NOMO-1 (cell line): ENCODE measurements around the gene PLA1A.

Experiments used
- DNase-seq, 2 experiments: peaks; one replicate each; lab custom pipeline; 2025; ENCODE audit not compliant: unreplicated experiment in 2 of 2; lab: John Stamatoyannopoulos, UW

The PLA1A gene

DNA sequence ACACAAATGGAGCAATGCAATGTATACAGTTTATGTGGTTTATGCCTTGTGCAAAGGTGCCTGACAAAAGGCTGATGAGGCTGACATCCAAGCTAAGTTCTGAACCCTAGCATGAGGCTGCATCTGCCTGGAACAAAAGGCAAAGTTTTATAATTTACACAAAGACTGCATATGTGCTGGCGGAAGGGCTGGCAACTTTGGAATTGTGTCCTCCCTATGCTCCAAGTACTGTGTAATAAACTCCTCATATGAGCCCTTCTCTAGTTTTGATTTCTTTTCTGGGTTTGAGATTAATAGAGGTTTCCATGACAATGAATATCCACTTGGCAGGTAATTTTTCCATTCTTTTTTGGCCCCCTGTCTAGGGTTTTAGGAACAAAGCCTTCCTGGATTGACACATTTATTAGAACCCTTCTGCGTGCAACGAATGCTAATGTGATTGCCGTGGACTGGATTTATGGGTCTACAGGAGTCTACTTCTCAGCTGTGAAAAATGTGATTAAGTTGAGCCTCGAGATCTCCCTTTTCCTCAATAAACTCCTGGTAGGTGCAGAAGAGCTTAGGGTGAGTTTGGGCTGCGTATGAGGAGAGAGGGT, 10.8 kb downstream of the PLA1A start:
- DNase-seq: no peak

DNA sequence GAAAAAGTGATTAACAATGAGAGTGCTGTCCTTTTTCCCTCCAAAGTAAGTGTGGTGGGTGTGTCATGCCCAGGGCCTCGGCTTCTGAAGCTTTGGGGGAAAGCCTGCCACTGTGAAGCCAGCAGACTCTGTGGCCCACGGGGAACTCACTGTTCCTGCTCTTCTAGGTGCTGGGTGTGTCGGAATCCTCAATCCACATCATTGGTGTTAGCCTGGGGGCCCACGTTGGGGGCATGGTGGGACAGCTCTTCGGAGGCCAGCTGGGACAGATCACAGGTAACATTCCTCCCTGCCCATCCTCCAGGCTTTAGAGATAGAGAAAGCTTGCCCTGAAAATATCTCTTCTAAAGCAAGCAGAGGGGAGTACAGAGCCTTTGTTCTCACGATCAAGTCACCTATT, 11.6 kb downstream of the PLA1A start:
- no peak for DNase-seq

DNA sequence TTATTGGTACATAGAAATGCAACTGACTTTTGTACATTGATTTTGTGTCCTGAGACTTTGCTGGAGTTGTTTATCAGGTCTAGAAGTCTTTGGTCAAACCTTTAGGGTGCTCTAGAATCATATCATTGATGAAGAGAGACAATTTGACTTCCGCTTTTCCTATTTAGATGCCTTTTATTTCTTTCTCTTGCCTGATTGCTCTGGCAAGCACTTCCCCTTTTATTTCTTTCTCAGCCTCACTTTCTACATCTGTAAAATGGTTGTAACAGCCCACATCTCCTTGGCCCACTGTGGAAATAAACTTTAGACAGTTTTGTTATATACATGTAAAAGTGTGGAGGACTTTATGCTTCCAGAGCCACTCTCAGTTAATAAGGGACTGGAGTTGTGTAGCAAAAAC, 14.0 kb downstream of the PLA1A start:
- DNase-seq: no peak

DNA sequence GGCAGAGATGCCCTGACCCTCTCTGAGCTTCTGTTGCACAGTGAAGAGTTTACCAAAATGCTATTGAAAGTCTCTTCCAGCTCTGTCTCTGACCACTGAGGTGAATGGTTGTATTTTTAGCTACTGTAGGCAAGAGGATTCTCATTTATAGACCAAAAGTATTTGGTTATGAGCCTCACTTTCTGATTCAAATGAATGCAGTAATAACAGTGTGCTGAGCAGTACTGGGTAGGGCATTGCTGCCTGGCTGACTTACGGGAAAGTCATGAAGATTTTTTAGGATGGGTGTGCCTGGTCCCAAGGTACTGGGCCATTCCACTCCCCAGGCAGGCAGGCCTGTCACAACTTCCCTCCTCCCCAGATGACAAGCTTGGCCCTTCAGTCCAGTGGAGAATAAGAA, 15.5 kb downstream of the PLA1A start:
- no peak for DNase-seq

GRCh38 chr3:119613872-119614271, 16.2 kb downstream of the PLA1A start:
- no peak for DNase-seq

DNA sequence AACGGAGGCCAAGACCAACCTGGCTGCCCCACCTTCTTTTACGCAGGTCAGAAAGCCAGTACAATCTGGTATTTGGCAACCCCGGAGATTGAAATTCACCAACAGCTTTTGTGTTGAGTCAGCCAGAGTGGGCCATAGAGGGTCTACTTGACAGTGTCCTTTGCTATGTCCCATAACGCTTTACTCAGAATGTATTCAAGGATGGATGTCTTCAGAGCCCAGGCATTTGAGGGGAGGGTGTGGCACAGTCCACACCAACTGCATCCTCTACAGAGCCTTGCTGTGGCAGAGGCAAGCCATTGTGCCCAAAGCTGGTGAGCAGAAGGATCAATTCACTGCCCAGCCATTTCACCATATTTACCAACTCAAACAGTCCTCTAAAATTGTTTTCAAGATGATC, 18.4 kb downstream of the PLA1A start:
- DNase-seq: no peak

GRCh38 chr3:119619094-119619493, 21.4 kb downstream of the PLA1A start:
- DNase-seq: no peak

GRCh38 chr3:119620899-119621298, 23.2 kb downstream of the PLA1A start:
- DNase-seq: no peak

- no peak for DNase-seq
These were observed 26.5 kb downstream of the PLA1A start for GRCh38 chr3:119624002-119624720.

GRCh38 chr3:119625451-119626153, 27.9 kb downstream of the PLA1A start:
- DNase-seq: no peak

GRCh38 chr3:119626196-119626595, 28.5 kb downstream of the PLA1A start:
- DNase-seq: no peak

- DNase-seq: peak in 1 of 2 experiments; percentile 4
These were observed 29.8 kb downstream of the PLA1A start for GRCh38 chr3:119627461-119627860.

DNA sequence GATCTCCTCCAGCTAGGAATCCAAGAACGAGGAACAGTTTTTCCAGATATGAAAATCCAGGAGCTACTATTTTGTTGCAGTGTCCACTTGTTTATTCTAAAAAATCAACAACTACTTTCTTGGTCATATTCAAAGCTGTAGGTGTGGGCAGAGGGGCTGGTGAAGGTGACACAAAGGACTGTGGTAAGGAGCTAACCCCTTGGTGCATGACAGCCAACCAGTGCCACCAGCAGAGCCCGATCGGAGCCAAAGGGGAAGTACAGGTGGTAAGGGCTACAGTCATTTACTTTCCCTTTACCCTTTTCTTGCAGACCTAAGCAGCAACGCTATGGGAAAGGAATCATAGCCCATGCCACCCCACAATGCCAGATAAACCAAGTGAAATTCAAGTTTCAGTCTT, 30.7 kb downstream of the PLA1A start:
- DNase-seq: peak in 1 of 2 experiments; percentile 24

GRCh38 chr3:119628816-119629445, 31.2 kb downstream of the PLA1A start:
- no peak for DNase-seq

DNA sequence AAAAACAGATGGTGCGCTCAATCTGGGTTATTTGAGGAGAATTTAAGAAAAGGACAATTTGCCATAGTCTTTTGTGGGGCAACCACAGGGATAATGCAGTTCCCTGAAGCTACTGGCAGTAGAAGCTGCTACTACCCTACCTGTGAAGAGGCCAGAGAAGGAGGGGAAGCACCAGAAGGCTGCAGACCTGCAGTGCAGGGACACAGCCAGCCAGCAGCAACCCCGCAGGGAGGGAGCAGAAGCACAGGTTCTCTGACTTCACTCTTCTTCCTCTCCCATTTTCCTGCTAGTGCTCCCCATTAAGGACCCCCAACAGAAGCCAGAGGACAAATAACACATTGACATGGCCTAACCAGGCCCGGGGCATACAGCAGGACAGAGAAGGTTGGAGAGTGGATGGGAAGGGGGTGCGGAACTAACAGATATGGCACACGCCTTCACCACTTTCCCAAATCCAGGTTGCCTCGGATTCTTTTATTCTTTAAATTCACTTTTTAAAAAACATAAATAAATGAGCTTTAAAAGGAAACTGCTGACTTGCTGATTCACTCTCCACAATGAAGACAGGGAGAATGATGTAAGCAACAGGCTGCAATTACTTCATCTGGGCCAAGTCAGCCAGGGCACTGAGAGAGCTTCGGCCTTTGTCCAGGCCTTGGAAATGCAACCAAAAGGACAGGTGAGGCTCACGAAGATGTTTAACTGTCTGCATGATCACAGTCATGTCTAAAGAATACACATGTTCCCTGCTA, 32.6 kb downstream of the PLA1A start:
- DNase-seq: peak; percentile 5 to 40

DNA sequence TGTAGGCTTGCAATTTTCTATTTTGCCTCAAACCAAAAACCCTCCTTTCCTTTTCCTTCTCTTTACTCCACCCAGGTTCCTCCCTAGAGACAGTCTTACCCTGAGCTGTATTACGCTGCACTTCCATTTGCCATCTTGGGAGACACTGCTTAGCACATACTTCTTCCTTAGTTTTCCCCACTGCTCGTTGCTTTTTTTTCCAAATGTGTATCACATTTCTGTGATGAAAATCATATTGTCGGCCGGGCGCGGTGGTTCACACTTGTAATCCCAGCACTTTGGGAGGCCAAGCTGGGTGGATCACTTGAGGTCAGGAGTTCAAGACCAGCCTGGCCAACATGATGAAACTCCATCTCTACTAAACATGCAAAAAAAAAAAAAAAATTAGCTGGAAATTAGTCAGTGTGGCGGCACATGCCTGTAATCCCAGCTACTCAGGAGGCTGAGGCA, 33.2 kb downstream of the PLA1A start:
- no peak for DNase-seq

DNA sequence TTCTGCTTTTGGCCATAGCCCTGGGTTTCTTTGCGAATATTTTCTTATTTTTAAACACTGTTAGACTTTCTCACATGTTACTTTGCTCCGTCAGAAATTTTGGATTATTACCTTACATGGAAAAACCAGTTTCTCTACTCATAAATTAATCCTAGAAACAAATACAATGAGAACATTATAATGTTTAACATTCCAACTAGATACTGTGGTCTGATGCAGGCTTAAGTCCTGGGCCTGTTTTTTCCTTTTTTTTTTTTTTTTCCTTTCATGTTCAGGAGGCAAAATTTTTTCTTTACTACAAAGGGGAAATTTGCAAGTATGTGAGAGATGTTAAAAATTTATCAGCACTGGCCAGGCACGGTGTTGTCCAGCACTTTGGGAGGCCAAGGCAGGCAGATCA, 33.8 kb downstream of the PLA1A start:
- no peak for DNase-seq

DNA sequence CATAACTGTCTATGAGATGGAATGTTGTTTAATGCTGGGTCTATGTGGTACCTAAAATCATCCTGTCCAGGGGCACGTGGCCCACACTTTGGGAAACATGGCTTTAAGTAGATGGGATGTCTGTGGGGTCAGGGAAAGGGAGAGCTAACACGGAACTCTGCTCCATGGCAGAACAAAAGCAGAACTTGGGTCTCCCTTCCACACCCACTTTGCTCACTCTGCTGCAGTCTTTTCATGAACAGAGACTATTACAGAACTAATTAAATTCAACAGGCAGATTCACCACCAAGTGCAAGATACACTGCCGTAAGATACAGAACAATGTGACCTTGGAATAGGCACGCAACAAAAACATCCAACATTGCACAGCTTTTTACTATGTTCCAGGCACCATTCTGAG, 34.5 kb downstream of the PLA1A start:
- DNase-seq: no peak

- no peak for DNase-seq
These were observed 35.1 kb downstream of the PLA1A start for GRCh38 chr3:119632829-119633228.

DNA sequence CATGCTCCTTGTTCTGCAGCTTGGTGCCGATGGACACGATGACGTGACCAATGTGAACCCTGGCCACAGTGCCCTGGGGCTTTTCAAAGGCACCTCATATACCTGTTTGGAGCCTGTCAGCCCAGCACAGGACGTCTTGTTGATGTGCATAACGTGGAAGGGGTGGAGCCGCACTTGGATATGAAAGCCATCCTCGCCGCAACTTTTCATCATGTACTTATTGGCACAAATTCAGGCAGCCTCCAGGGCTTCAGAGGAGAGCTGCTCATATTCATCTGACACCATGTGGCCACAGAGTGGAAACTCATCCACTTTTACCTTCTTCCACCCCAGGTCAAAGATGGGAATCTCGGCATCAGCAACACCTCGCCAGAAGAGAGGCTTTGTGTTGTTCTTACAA, 38.0 kb downstream of the PLA1A start:
- no peak for DNase-seq

DNA sequence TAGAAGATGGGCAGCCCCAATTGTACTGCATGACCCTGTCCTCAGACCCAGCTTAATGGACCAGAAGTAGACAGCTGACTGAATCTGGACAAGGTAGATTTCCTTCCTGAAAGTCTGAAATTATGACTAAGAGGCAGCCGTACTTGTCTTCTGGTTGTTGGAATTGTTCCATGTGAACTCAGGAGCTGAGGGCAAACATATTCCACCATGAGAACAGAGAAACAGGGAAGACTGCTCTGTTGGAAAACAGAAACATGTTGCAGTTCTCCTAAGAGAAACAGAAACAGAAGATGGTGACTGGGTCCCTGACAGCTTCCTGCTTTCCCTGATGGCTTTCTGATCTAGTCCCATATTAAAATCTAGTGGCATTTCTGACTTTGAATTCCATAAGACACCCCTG, 38.6 kb downstream of the PLA1A start:
- DNase-seq: no peak
